Kidney (tissue), 14 donors: Measurements from ENCODE around the gene TMEM179B. TPM values are rescaled to one million over a fixed set of nuclear protein-coding genes. Genes with fewer than 3 reads are reported as not detected.
A peak's percentile ranks its signal among the peaks of the same experiment; 100 is the strongest.

Experiments
- DNase-seq, 5 donors: peaks; one replicate each; pipeline ENCODE4 v3.0.0-alpha.2; 2013 to 2020
- FAIRE-seq: peaks from 2 replicates; lab custom pipeline; 2012; peaks lifted over from hg19 to GRCh38; lab: Jason Lieb, UNC
- H3K27ac ChIP-seq, 2 donors: one replicate each; pipeline ENCODE4 v1.7.0; 2013; ENCODE audit warnings: low read depth in 2 of 2, low read length in 2 of 2, inconsistent platforms in 1 of 2
- H3K27me3 ChIP-seq: one replicate; pipeline ENCODE4 v1.7.1; 2013; ENCODE audit warnings: low read length, inconsistent platforms; ENCODE audit not compliant: control insufficient read depth, insufficient read depth
- H3K36me3 ChIP-seq, 3 donors: one replicate each; pipeline versions ENCODE4 v1.7.0 to v1.7.1; 2013; ENCODE audit warnings: low read length in 3 of 3, control low read depth in 1 of 3, inconsistent platforms in 1 of 3; ENCODE audit not compliant: insufficient read depth in 3 of 3, control insufficient read depth in 2 of 3
- H3K4me1 ChIP-seq, 3 donors: one replicate each; pipeline versions ENCODE4 v1.7.0 to v1.7.1; 2013; ENCODE audit warnings: low read length in 3 of 3, inconsistent platforms in 1 of 3, low read depth in 1 of 3; ENCODE audit not compliant: control insufficient read depth in 2 of 3, insufficient read depth in 2 of 3
- H3K4me3 ChIP-seq, 3 donors: one replicate each; pipeline versions ENCODE4 v1.7.0 to v1.8.1; 2013; ENCODE audit warnings: low read length in 3 of 3, control low read depth in 1 of 3, inconsistent platforms in 1 of 3
- H3K9ac ChIP-seq, 3 donors: one replicate each; pipeline versions ENCODE4 v1.7.0 to v1.7.1; 2013; ENCODE audit warnings: low read length in 3 of 3, control low read depth in 1 of 3, inconsistent platforms in 1 of 3
- H3K9me3 ChIP-seq, 3 donors: one replicate each; pipeline versions ENCODE4 v1.7.0 to v1.7.1; 2013; ENCODE audit warnings: low read length in 3 of 3, control low read depth in 1 of 3, inconsistent platforms in 1 of 3; ENCODE audit not compliant: control insufficient read depth in 2 of 3, insufficient read depth in 1 of 3
- intact Hi-C: fragments of 100-400 bp; cut with DNase I; formaldehyde crosslinking; loops from one replicate; pipeline ENCODE4 v1.11.1; 2022
- polyA plus RNA-seq: library from polyadenylated mRNA; stranded (reverse); fragments of 350-450 nt; fragmentation: Illumina TruSeq; extraction: RNeasy Lipid Tissue Mini Kit (QIAGEN cat#74804); gene quantifications from one replicate; pipeline ENCODE4 v1.2.3, GENCODE V29; 2014; ENCODE audit warnings: low read depth, low replicate concordance; ENCODE audit not compliant: insufficient read depth
- total RNA-seq: library from RNA; stranded (reverse); fragmentation: NEBNext Ultra II Directional; extraction: Animal tissue kit (Norgen Biotek cat#: 25700); gene quantifications from one replicate; pipeline ENCODE4 v1.2.1, GENCODE V29; 2021
- TF ChIP-seq, protein P1 (sequence below): IDR thresholded peaks from 3 replicates; pipeline ENCODE4 v1.5.1; 2012; ENCODE audit warnings: mild to moderate bottlenecking, moderate library complexity, borderline replicate concordance; ENCODE audit not compliant: insufficient read depth; ENCODE audit errors: extremely low read depth
- donor health status: control.
- donor health status: control.
- donor health status: control.
- donor health status: control.
- donor health status: control.
- donor health status: DM: yes; HTN: yes; CAD: no.
- donor health status: Normal renal cell carcinoma (clear cell type).

The TMEM179B gene
- total and polyA plus RNA-seq, 2 donors from 2014 or later: 57.1 to 105 TPM

DNA sequence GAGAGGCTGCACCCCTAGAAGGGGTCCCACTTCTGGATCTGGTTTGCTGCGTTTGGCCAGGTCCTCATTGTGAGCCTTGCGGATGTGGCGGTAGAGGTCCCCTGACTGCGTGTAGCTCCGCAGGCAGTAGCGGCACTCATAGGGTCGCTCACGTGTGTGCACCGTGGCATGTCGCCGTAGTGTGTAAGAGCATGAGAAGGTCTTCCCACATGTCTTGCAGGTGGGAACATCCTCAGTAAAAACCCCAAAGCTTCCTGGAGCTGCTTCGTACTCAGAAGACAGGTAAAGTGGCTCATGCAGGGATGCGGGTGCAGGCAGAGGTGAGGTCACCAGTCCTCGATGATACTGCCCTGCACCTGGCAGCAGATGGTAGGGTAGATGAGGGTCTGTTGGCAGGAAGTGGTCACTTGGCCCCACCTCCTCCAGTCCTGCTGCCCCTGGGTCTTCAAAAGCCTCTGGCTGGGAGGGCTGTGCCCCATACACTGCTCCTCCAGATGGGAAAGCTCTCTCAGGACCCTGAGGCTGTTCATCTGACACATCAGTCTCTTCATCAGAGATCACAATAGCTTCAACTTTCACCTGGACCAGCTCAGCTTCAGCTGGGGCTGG lies 34.9 kb upstream of the TMEM179B start:
- Histone ChIP-seq H3K27me3 (no peaks in the 10 kb centered on the region), H3K36me3 (peaks cover 0 to 10% (median 4%) of the 10 kb centered on the region in 3 donors), H3K9me3 (no peaks in the 10 kb centered on the region), H3K9ac (no peak overlapping the region), H3K4me3 (no peak overlapping the region), H3K4me1 (peaks cover 0 to 13% (median 12%) of the 10 kb centered on the region in 3 donors), H3K27ac (no peak overlapping the region)
- FAIRE-seq (no peak), DNase-seq (peak in 1 of 5 donors; percentile 70)
- TF ChIP-seq, protein P1, sequence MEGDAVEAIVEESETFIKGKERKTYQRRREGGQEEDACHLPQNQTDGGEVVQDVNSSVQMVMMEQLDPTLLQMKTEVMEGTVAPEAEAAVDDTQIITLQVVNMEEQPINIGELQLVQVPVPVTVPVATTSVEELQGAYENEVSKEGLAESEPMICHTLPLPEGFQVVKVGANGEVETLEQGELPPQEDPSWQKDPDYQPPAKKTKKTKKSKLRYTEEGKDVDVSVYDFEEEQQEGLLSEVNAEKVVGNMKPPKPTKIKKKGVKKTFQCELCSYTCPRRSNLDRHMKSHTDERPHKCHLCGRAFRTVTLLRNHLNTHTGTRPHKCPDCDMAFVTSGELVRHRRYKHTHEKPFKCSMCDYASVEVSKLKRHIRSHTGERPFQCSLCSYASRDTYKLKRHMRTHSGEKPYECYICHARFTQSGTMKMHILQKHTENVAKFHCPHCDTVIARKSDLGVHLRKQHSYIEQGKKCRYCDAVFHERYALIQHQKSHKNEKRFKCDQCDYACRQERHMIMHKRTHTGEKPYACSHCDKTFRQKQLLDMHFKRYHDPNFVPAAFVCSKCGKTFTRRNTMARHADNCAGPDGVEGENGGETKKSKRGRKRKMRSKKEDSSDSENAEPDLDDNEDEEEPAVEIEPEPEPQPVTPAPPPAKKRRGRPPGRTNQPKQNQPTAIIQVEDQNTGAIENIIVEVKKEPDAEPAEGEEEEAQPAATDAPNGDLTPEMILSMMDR: no peak
- intact Hi-C loops: no loop called here

GRCh38 chr11:62752994-62753735 lies 34.0 kb upstream of the TMEM179B start:
- peaks cover 0 to 13% (median 12%) of the 10 kb centered on the region in 3 donors for H3K4me1 ChIP-seq
- peak in 1 of 5 donors; percentile 72 for DNase-seq
- no peaks in the 10 kb centered on the region for H3K9me3 ChIP-seq
- peak overlapping the region; percentile 94 to 99 (median 99) for H3K4me3 ChIP-seq
- no peaks in the 10 kb centered on the region for H3K27me3 ChIP-seq
- TF ChIP-seq, protein P1: no peak
- FAIRE-seq: no peak
- H3K27ac ChIP-seq: peak overlapping the region; percentile 3 to 99
- intact Hi-C loops: no loop called here
- peak overlapping the region in 2 of 3 donors; percentile 4 to 98 for H3K9ac ChIP-seq
- peaks cover 0 to 10% (median 4%) of the 10 kb centered on the region in 3 donors for H3K36me3 ChIP-seq

DNA sequence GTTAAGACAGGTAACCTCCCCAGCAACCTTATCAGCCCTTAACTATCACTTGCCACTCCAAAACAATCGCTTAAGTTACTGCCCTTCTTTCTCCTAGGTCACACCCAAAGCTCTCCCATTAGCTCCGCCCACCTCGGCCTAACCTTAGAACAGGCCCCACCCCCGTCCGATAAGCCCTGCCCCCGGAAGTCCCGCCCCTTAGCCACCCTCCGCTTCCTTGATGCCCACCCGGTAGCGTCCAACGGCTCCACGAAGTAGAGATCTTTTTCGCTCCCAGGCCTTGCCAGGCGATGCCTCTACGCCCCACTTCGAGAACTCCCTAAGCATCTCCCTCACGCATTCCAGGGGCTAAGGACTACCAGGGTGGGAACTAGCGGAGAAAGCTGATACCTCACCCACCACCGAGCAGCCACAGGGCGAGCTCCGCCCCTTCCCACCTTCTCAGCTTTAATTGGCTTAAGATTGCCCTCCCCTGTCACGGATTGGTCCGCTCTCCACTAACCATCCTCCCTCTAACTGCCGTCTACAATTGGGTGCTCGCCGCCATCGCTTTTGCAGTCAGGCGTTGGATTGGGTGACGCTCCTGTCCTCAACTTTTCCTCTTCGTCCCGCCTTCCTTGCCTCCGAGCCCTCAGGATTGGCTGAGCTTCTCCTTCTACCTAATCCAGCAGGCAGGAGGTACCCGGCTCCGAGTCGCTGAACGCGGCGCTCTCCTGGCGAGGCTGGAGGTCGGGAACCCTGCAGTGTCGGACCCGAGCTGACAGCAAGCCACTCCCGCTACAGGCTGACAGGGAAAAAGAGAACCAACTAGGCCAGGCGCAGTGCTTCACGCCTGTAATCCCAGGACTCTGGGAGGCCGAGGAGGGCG lies 33.2 kb upstream of the TMEM179B start, which contains the start of gene ZBTB3:
ZBTB3 (minus strand) TSS at position 425 of the 868 bp plus-strand sequence. CDS start 496 bp downstream, outside the sequence.
- H3K36me3 ChIP-seq: peaks cover 0 to 10% (median 4%) of the 10 kb centered on the region in 3 donors
- DNase-seq: peak; percentile 98 to 100 (median 99)
- H3K9me3 ChIP-seq: no peaks in the 10 kb centered on the region
- peak within 1 kb of the TSS; percentile 95 to 99 for H3K27ac ChIP-seq
- peak; percentile 95 for FAIRE-seq
- no peaks in the 10 kb centered on the region for H3K27me3 ChIP-seq
- H3K9ac ChIP-seq: peak within 1 kb of the TSS; percentile 75 to 98 (median 87)
- TF ChIP-seq, protein P1: no peak
- peak within 1 kb of the TSS; percentile 94 to 99 (median 99) for H3K4me3 ChIP-seq
- H3K4me1 ChIP-seq: peaks cover 0 to 13% (median 12%) of the 10 kb centered on the region in 3 donors
- intact Hi-C loops: no loop called here
